ENCODE data around the gene AXIN2.

The AXIN2 gene, protein sequence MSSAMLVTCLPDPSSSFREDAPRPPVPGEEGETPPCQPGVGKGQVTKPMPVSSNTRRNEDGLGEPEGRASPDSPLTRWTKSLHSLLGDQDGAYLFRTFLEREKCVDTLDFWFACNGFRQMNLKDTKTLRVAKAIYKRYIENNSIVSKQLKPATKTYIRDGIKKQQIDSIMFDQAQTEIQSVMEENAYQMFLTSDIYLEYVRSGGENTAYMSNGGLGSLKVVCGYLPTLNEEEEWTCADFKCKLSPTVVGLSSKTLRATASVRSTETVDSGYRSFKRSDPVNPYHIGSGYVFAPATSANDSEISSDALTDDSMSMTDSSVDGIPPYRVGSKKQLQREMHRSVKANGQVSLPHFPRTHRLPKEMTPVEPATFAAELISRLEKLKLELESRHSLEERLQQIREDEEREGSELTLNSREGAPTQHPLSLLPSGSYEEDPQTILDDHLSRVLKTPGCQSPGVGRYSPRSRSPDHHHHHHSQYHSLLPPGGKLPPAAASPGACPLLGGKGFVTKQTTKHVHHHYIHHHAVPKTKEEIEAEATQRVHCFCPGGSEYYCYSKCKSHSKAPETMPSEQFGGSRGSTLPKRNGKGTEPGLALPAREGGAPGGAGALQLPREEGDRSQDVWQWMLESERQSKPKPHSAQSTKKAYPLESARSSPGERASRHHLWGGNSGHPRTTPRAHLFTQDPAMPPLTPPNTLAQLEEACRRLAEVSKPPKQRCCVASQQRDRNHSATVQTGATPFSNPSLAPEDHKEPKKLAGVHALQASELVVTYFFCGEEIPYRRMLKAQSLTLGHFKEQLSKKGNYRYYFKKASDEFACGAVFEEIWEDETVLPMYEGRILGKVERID

DNA sequence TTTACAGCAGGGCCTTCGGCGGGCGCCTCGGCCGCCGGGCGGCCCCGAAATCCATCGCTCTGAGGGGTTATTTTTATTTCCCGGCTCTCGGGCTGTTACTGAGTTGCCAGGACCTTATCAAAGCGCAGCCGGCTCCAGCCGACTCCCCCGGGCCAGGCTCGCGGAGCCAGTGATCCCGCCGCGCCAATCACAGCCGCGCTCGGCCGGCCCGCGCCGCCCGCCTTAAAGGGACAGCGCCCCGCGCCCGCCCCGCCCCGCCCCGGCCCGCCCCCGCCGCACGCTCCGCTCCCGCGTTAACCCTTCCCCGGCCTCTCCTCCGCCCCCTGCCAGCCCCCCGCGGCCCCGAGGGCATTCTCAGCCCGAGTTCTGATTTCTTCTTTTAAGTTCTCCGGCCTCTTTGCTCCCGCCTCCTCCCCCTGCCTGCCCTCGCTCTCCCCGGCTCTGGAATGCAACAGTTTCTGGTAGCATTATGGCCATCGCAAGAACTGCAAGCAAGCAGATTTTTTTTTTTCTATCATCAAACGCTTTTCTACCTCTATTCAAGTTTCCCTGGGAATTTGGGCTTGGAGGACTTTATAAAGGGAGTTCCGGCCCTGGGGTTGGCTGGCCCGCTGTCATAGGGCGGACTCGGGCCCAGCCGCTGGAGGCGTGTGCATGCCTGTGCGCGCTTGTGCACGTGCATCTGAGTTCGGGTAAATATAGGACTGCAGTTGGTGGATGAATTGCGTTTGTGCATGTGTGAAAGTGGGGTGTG lies at the start of gene AXIN2:
Gene AXIN2 (minus strand): TSS at position 197 of the 754 bp plus-strand sequence. CDS start 3,028 bp downstream, outside the sequence.
- DNase-seq = no peak

DNA sequence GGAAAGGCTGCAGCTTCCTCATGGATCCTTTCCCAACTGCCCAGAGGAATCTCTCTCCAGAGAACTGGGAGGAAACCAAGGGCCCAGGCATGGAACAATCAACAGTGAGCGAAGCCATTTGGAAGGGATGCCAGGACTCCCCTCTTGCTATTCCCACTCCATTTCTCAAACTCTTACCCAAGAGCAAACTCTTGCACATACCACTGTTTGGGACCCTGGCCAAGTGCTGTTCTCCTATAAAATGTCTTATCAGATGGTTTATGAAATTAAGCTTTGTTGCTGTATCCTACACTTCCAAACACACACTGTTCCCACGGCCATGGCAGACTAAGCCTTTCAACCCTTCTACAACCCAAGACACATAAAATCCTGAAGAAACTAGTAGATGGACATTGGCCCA lies 48.3 kb upstream of the AXIN2 start:
- DNase-seq = no peak

DNA sequence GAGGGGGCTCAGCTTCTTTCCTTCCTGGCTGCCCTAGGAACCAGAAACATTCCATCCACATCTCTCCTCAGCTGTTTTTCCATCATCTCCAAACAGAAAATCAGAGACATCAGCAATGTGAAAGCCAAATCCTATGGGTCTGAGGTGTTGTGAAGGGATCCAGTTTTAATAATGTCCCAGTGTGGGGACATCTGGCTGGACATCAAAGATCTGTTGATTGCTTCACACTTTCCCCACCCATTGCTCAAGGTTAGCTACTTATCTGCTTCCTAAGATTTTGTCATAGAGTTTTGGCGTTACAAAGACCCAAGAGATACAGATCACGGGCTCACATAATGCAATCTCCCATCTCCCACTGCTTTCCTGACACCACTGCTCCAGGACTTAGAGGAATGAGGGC lies 47.8 kb upstream of the AXIN2 start:
- DNase-seq = no peak

DNA sequence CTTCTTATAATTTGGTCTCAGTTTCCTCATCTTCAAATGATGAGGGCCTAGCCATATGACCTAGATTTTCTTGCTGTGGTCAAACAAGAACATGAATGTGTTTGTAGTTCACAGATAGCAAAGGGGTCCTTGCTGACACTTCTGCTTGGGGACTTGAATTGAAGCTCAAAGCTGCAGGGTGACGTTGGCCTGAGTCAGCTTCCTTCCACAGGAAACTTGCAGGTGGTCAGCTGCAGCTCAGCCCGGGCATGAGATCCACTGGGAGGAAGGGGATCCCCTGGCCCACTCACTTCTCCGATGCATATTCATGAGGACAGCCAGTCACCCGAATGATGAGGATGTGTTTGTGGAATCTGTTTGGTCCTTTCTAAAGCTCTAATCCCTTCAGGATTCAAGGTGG lies 42.6 kb upstream of the AXIN2 start:
- DNase-seq = no peak

DNA sequence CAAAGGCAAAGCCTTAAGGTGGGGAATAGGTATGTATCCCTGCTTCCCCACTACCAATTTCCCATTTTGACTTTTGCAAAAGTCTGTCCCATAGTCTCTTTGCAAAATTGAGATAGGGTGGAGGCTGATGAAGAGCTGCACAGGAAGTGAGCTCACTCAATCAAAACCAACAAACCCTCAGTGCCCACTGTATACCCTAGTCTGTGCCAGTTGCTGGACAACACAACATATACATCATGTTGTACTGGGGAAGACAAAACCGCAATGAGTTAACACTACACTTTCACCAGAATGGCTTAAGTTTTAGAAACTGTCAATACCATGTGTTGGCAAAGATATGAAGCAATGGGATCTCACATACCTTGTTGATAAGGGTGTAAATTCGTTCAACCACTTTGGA lies 40.4 kb upstream of the AXIN2 start:
- no peak for DNase-seq

DNA sequence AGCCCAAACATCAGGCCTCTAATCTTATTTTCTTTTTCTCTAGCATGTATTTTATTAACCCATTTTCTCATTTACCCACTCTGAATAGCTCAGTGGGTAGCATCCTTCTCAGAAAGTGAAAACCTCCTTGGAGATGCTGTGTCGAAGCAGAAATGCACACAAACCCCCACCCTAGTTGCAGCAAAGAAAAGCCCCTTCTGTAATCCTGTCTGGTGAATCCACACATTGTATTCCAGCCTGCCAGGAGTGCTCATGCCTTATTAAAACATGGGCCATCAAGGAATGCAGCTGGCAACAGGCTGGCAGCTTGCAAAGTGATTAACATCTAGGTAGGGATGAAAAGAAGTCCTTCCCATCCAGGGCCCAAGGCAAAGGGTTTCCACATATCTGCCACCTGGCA lies 39.7 kb upstream of the AXIN2 start:
- DNase-seq = no peak

DNA sequence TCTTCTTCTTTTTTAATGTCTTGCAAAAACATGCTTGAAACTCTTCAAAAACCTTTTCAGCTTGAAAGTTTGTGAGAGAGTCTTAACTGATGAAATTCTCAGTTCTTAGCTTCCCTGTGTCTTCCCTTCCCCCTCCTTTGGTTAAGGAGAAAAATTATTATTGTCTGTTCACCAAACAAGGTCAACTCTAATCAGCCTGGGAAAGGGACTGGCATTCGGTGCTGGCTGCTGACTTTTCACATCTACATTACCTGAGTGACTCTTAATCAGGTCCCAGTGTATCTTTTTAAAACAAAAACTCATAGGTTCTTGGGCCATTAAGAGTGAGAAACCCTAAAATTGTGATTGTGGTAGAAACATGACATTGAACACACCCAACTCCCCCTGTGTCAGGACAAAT lies 39.1 kb upstream of the AXIN2 start:
- no peak for DNase-seq

DNA sequence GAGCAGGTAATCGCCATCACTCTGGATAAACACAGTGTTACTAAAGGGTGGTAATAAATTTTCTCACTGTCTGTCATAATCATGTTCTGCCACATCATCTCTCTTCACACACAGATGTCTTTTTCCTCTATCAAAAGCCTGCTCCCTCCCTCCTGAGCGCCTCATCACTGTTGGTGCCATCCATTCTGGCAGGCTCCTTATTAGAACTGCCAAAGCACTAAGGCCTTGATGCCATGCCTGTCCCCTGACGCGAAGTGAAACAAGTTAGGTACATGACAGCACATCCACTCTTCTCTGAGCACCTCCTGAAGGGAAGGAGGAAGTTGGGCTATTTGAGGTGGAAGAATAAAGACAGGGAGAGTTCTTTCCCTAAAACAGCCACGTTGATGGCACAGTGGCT lies 38.2 kb upstream of the AXIN2 start:
- no peak for DNase-seq

DNA sequence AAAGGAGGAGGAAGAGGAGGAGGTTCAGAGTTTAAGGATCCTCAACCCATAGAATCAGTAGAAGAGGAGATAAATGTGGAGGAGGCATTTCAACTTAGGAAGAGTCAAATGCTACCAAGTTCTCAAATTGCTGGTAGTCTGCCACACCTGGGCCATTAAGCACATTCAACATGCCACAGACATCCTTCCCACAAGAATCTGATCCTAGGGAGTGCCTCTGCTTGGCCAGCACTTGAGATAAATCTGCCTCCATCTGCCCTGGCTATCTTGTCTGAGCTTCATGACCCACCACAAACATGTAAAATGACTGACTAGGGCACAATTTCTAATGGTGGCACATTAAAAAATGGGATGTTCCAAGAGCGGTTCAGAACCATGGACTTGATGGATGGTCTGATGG lies 37.3 kb upstream of the AXIN2 start:
- DNase-seq = no peak

DNA sequence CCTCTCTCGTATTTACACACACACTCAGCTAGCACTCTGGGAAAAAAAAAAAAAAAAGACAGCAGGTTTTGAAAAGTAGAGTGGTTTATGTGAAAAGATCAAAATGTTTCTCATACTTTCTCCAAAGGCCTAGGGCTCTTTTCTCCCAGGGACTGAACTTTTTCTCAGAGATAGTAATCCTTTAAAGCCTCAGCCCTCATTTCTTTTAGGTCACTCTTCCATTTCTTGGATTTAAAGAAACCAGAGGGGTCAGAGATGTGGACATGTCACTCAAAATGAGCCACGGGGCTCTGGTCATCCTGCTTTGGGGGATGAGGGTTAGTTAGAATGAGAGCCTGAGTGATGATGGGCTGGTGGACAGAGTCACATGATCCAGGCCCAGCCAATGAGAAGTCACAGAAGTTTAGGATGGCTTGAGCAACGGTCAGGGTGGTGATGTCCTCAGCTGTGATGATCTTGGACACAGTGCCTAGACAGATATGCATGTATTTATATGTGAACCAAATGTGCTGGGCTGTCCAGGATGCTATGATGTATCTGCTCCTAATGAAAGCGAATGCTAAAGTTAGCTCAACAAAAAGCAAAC lies 33.7 kb upstream of the AXIN2 start:
- DNase-seq = no peak

DNA sequence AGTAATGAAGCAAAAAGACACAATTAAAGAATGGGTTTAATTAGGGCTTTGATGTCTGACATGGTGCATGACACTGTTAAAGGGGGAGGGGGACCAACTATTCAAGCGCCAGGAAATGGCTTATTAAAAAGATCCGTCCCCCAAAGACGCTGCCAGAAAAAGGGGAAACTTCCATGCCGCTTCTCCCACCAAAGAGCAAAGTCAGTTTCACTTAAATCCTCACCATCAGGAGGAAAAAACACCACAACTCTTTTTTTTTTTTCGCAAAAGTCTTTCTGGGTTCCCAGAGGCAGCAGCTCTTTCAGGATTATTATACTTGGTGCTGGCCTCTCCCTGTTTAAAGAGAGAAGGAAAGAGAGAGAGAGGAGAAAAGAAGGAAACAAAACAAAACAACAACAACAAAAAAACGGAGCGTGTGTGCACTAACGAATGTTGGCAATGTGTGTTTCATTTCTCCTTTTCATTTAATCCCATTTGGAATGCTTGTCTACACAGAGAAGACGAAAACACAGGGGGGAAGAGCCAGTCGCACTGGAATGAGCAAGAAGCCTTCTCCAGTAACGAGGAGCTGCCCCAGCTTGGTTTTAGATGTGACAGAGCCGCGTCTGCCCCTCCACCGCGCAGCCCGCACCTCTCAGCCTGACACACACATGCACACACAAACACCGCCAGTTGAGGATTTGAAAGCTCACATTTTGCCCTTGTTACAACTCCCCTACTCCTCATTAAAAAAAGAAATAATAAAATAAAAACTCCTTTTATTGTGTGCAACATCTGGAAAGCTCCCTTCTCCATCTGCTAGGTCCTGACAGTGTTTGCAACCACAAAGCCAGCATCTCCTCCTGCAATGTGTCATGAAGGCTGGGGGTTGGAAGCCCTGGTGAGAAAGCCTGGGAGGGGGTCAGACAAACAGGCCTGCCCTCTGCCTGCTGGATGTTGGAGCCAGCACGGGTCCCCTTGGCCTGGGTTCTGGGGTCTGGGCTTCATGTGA lies 32.7 kb upstream of the AXIN2 start:
- no peak for DNase-seq

DNA sequence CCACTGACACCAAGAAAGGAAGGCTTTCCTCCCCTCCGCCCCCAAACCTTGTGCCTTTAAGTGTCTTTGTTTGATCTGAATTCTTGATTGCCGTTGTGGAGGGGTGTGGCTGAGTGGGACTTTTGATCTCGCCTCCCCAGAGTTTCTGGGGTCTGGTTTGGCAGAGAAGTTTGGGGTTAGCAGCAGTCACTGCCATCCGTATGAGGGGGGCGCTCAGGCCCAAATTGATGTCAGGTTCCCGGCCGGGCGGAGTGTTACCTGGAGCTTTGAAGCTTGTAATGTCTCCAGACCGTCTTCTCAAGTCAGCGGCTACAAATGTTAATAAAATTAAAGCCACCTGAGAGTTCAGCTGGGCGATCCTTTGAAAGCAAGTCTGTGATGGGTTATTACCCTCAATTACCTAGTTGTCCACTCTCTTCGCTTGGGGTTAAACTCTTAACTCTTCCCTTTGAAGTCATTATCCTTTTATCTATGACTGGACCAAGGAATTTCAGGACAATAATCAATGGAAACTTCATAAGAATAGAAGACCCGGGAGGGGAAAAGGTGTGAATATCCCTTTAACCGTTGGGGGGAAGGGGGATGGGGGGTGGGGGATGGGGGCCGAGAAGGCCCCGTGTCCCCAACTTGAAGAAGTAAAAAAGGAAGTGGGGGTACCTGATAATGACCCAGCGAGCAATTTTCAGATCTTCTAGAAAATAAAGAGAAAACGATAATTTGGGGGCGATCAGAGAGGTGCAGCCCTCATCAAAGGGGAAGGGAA lies 31.8 kb upstream of the AXIN2 start:
- no peak for DNase-seq

DNA sequence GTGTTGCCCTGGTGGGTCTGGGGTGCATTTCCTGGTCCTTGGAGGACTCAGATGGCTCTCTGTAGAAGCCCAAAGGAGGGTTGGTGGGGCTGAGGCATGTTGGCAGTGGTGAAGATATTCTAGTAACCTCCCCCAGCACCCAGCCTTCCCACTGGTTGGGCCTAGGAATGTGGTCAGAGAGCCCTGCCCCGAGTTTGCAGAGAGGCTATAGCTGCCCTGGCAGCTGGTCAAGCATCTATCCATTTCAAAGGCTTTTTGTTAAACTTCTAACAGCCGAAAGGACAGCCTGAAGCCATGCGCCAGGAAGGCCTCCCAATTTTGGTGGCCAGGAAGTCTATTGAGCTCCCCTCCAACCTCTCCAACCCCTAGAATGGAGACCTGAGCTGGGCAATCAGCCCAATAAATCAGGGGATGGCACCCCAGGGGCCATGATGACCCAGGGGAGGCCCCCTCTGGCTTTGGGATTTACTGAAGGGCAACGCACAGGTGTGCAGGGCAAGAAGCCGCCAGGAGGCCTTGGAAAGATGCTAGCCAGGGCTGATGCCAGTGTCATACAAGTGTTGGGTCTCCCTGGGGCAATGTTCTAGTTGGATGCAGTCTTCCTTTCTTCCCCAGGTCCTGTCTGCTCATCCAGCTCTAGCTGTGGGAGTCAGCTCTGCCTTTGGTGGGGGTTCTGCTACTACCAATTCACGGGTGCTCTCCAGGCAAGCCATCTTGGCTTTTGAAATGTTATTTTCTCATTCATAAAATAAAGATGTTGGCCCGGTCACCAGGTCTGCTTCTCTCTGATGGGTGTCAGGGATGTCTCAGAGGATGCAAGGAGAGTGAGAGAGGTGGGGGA lies 30.9 kb upstream of the AXIN2 start:
- DNase-seq = no peak

DNA sequence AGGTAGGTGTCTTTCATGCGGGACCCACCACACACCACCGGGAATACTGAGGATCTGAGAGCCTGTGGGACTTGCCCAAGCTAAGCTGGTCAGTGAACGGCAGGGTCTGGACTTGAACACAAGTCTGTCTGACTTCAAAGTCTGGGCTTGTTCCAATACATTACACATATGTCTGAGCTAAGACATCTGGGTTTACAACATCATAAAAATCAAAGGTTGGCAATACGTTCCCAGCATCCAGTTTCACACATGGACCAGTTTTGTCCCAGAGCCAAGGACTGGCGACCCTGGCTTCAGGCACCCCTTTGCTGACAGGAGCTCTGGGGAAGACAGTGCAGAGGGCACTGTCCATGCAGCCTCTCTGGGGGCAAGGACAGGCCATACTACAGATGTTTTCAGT lies 27.9 kb upstream of the AXIN2 start:
- no peak for DNase-seq

DNA sequence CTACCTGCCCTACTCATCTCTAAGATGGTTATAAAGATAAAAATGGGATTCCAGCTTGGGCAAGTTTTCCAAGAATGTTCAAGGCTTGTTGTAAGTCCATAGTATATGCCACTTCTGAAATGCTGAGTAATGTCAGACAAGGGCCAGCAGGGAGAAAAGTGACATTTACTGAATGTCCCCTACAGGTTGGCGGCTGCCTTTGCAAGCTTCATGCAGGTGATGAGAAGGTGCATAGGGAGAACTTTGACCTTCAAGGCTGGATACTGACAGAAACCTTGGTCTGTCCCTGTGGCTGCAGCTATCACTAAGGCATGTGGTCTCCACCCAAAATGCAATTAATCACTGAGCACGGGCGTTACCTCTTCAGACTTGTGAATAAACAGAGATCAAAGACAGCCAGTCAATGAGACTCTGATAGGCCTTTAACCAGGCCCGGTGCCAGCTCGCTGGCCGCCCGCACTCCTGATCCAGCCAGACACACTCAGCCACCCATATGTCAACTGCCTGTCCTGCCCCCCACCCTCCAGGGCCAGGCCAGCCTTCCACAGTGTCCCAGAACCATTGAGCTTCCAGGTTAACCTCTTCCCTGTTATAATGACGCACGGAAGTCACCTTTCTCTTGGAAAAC lies 26.8 kb upstream of the AXIN2 start:
- no peak for DNase-seq

DNA sequence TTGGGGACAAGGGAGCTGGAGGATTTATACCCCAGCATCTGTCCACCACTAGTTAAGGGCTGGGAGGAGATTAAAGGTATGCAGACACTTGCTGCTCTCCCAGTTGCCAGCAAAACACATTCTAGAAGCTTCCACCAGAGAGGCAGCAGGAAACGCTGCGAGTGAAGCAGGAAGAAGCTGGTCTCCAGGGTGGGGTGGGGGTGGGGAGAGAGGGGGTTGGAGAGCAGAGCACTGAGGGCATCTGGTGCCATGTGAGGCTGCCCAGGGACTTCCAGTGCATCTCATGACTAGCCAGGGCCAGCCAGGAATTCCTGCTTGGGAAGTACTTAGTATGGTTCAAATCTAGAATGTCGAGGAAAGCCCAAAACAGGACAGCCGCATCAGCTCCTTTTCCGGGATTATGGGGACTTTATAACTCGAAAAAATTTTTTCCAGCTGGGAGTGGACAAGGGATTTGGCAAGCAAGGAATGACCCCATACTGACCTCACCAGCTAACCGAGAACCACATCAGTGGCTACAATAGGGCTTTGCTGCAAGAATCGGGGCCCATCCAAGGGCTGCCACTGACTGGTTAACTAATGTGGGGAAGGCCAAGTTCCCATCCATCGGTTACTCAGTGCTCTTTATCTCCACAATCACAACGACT lies 26.2 kb upstream of the AXIN2 start:
- no peak for DNase-seq

DNA sequence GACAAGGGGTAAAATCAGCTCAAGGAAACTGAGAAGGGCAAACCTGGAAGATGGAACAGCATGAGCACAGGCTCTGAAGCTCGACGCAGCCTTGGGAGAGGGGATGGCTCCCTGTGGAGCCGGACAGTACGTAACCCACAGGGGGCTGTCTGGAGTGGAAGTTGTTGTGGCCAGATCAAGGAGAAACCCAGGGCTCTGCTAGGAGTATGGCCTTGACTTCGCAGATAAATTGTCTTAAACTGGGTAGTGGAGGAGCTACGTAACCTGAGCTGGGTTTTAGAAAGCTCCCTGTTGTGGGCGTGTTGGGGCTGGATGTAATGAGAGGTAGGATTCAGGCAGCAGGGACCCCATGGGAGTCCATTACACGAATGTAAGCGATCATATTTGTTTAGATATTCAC lies 25.5 kb upstream of the AXIN2 start:
- no peak for DNase-seq

DNA sequence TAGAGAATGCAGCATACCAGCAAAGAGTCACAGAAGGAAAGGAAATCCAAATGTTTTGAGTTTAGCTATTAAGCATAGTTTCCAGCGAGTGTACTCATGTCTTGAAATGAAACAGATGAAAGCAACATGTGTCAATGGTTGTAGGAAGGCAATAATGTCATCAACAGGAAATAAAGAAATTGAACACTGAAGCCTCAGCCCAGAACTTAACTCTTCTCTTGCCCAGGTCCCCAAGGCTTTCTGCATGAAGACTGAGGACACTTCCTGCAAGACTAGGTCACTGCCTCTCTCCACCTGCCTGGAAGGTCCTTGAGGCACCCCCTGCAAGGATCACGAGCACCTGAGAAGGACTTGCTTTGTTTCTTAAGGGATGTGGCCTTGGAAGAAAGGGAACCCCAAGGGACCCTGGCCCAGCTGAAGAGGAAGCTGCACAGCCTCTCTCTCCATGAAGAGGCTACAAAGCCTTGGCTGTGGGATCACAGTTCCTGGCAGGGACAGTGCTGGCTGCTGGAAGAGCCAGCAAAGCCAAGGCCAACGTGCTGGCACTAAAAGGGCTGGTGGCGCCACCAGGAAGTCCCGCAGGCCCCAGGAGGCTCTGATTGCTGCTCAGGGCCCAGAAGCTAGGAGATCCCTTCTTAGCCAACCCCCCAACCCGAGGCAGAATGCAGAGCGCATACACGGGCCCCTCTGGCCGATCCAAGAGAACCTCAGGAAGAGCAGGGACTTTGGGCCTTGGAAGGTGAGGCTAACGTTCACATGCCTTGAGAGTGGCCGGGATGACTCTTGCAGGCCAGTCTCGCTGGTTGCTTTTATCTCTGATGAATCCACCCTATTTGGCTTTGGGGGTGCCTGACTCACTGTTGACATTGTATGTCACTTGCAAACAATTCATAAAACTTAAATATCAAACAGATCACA lies 23.4 kb upstream of the AXIN2 start:
- DNase-seq = no peak

Measured in GF-D8 (cell line).